GM12872 (cell line): ENCODE data around the gene CACNA2D1.

ENCODE experiments used
- CTCF ChIP-seq: IDR thresholded peaks from 3 replicates; pipeline ENCODE4 v1.5.1; 2011; ENCODE audit warnings: low read depth, mild to moderate bottlenecking, low read length, moderate library complexity; ENCODE audit not compliant: insufficient read depth

The CACNA2D1 gene

GRCh38 chr7:82358009-82358578 lies 85.5 kb downstream of the CACNA2D1 start:
- no peak for TF ChIP-seq CTCF

- no peak for TF ChIP-seq CTCF
Measured at GRCh38 chr7:82348251-82348650, 95.3 kb downstream of the CACNA2D1 start.

- no peak for TF ChIP-seq CTCF
Measured at GRCh38 chr7:82347808-82348207, 95.8 kb downstream of the CACNA2D1 start.

- TF ChIP-seq CTCF: no peak
Measured at GRCh38 chr7:82345886-82346285, 97.7 kb downstream of the CACNA2D1 start.

- no peak for TF ChIP-seq CTCF
Measured at GRCh38 chr7:82343716-82344115, 99.9 kb downstream of the CACNA2D1 start.

- no peak for TF ChIP-seq CTCF
Measured at GRCh38 chr7:82339958-82340357, 103.6 kb downstream of the CACNA2D1 start.

- TF ChIP-seq CTCF: no peak
Measured at GRCh38 chr7:82335927-82336326, 107.7 kb downstream of the CACNA2D1 start.
